Type B pancreatic cell (in vitro differentiated cells): Measurements from ENCODE around the gene CERS6. TPM values are rescaled to one million over a fixed set of nuclear protein-coding genes. Genes with fewer than 3 reads are reported as not detected.

Experiments used
- DNase-seq: peaks from one replicate; pipeline ENCODE4 v3.0.0; 2021; ENCODE audit warnings: mixed read lengths; ENCODE audit not compliant: unreplicated experiment; ENCODE audit errors: extremely low spot score
- H3K27ac Mint-ChIP-seq: 2 replicates; pipeline ENCODE4 v1.8.0; 2021; ENCODE audit warnings: mild to moderate bottlenecking, mixed read lengths
- H3K27me3 Mint-ChIP-seq: 2 replicates; pipeline ENCODE4 v1.8.0; 2021; ENCODE audit warnings: mixed read lengths
- H3K36me3 Mint-ChIP-seq: 2 replicates; pipeline ENCODE4 v1.8.0; 2021; ENCODE audit warnings: mixed read lengths
- H3K4me1 Mint-ChIP-seq: one replicate; pipeline ENCODE4 v1.8.0; 2021; ENCODE audit warnings: mixed read lengths; ENCODE audit not compliant: unreplicated experiment
- H3K4me3 Mint-ChIP-seq: 2 replicates; pipeline ENCODE4 v1.8.0; 2021; ENCODE audit warnings: mild to moderate bottlenecking, mixed read lengths
- H3K9me3 Mint-ChIP-seq: 2 replicates; pipeline ENCODE4 v1.8.0; 2021; ENCODE audit warnings: mixed read lengths
- CTCF ChIP-seq: fragments of 200-600 bp; sonication (generic); conservative IDR thresholded peaks from 2 replicates; pipeline ENCODE4 v1.5.0; 2021; ENCODE audit warnings: antibody characterized with exemption, mild to moderate bottlenecking
- total RNA-seq: library from RNA; stranded (reverse); gene quantifications from 2 replicates; pipeline ENCODE4 v1.2.1, GENCODE V29; 2021; ENCODE audit warnings: low replicate concordance

Gene CERS6
- total RNA-seq, 1 donor from 2014 or later, result 43.0 TPM

- H3K9me3 Mint-ChIP-seq, result no peaks in the 10 kb centered on the region
- peaks cover 7% of the 10 kb centered on the region for H3K4me1 Mint-ChIP-seq
- no peak overlapping the region for H3K4me3 Mint-ChIP-seq
- H3K36me3 Mint-ChIP-seq, result peaks cover 51% of the 10 kb centered on the region
- H3K27me3 Mint-ChIP-seq, result no peaks in the 10 kb centered on the region
- DNase-seq, result no peak
- no peak overlapping the region for H3K27ac Mint-ChIP-seq
- TF ChIP-seq CTCF, result no peak
These were observed 267.3 kb downstream of the CERS6 start for GRCh38 chr2:168723275-168723899.

- no peak for TF ChIP-seq CTCF
- Mint-ChIP-seq H3K9me3 (no peaks in the 10 kb centered on the region), H3K27me3 (no peaks in the 10 kb centered on the region), H3K4me1 (peaks cover 20% of the 10 kb centered on the region), H3K36me3 (peaks cover 46% of the 10 kb centered on the region), H3K4me3 (no peak overlapping the region), H3K27ac (no peak overlapping the region)
- DNase-seq, result no peak
These were observed 270.3 kb downstream of the CERS6 start for GRCh38 chr2:168726375-168726774.

GRCh38 chr2:168727904-168728470 lies 271.9 kb downstream of the CERS6 start:
- TF ChIP-seq CTCF, result no peak
- Mint-ChIP-seq H3K27me3 (no peaks in the 10 kb centered on the region), H3K4me3 (no peak overlapping the region), H3K36me3 (peaks cover 38% of the 10 kb centered on the region), H3K9me3 (no peaks in the 10 kb centered on the region), H3K4me1 (peaks cover 29% of the 10 kb centered on the region), H3K27ac (no peak overlapping the region)
- DNase-seq, result no peak

DNA sequence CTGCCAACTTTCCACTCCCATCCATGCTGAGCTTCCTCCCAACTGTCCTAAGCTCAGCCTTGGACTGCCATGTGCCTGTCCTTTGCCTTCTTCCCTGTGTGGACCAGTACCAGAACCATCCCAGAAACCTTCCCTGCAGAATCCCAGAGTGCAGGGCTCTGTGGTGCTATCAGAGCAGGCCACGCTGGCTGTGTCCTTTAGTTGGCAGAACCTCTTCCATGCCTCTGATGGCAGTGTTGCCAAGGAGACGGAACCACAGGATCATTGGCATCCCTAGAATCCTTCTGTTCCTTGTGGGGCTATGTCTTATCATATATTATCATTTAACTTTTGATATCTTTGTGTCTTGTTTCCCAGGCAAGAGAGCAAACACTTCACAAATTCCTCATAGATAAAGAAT lies 273.4 kb downstream of the CERS6 start:
- H3K27me3 Mint-ChIP-seq, result no peaks in the 10 kb centered on the region
- peaks cover 34% of the 10 kb centered on the region for H3K4me1 Mint-ChIP-seq
- H3K4me3 Mint-ChIP-seq, result no peak overlapping the region
- TF ChIP-seq CTCF, result no peak
- H3K27ac Mint-ChIP-seq, result no peak overlapping the region
- peaks cover 29% of the 10 kb centered on the region for H3K36me3 Mint-ChIP-seq
- no peaks in the 10 kb centered on the region for H3K9me3 Mint-ChIP-seq
- no peak for DNase-seq

GRCh38 chr2:168730344-168730743 lies 274.3 kb downstream of the CERS6 start:
- peaks cover 32% of the 10 kb centered on the region for H3K36me3 Mint-ChIP-seq
- no peaks in the 10 kb centered on the region for H3K9me3 Mint-ChIP-seq
- H3K4me1 Mint-ChIP-seq, result peaks cover 34% of the 10 kb centered on the region
- no peak overlapping the region for H3K4me3 Mint-ChIP-seq
- no peaks in the 10 kb centered on the region for H3K27me3 Mint-ChIP-seq
- DNase-seq, result no peak
- no peak overlapping the region for H3K27ac Mint-ChIP-seq
- TF ChIP-seq CTCF, result no peak
